Natural killer cell (primary cell): ENCODE measurements around the gene ADAP1. TPM values are rescaled to one million over a fixed set of nuclear protein-coding genes. Genes with fewer than 3 reads are reported as not detected.

Experiments
- ATAC-seq, 3 donors: fragments of 150-1000 bp in 2 of 3; fragments of 200-7000 bp in 1 of 3; cut with Tn5 transposase; 1 replicate in 1 of 3; 2 replicates in 2 of 3; pipeline ENCODE4 v1.10.0; 2021; ENCODE audit warnings: mild to moderate bottlenecking in 2 of 3, moderate library complexity in 2 of 3
- DNase-seq, 2 donors: peaks; one replicate each; pipeline versions ENCODE4 v3.0.0 to v3.0.0-alpha.2; 2013 to 2021; ENCODE audit warnings: mixed read lengths in 1 of 2
- H3K27ac ChIP-seq: one replicate; pipeline ENCODE4 v1.5.1; 2013; ENCODE audit warnings: mild to moderate bottlenecking, low read length
- H3K27me3 ChIP-seq: one replicate; pipeline ENCODE4 v1.6.1; 2013; ENCODE audit warnings: low read length; ENCODE audit not compliant: control insufficient read depth, insufficient read depth
- H3K36me3 ChIP-seq: one replicate; pipeline ENCODE4 v1.6.1; 2013; ENCODE audit warnings: low read length; ENCODE audit not compliant: control insufficient read depth, insufficient read depth
- H3K4me1 ChIP-seq: one replicate; pipeline ENCODE4 v1.6.1; 2013; ENCODE audit warnings: low read length; ENCODE audit not compliant: control insufficient read depth, insufficient read depth
- H3K4me3 ChIP-seq: one replicate; pipeline ENCODE4 v1.5.1; 2013; ENCODE audit warnings: low read length
- H3K9me3 ChIP-seq: one replicate; pipeline ENCODE4 v1.6.1; 2013; ENCODE audit warnings: low read length; ENCODE audit not compliant: control insufficient read depth, insufficient read depth
- H3K27ac Mint-ChIP-seq, 2 donors: one replicate each; pipeline ENCODE4 v1.8.0; 2022; ENCODE audit warnings: mild to moderate bottlenecking in 2 of 2, mixed read lengths in 2 of 2, moderate library complexity in 1 of 2
- H3K27me3 Mint-ChIP-seq, 2 donors: one replicate each; pipeline ENCODE4 v1.8.0; 2022; ENCODE audit warnings: low read depth in 2 of 2, mixed read lengths in 2 of 2
- H3K36me3 Mint-ChIP-seq: one replicate; pipeline ENCODE4 v1.8.0; 2022; ENCODE audit warnings: mixed read lengths
- H3K4me1 Mint-ChIP-seq, 2 donors: one replicate each; pipeline ENCODE4 v1.8.0; 2022; ENCODE audit warnings: mixed read lengths in 2 of 2
- H3K4me3 Mint-ChIP-seq: one replicate; pipeline ENCODE4 v1.8.0; 2022; ENCODE audit warnings: mild to moderate bottlenecking, moderate library complexity, mixed read lengths
- H3K9me3 Mint-ChIP-seq, 2 donors: one replicate each; pipeline ENCODE4 v1.8.0; 2022; ENCODE audit warnings: mixed read lengths in 2 of 2
- CTCF ChIP-seq: fragments of 200-600 bp; IDR thresholded peaks from one replicate; pipeline ENCODE4 v1.8.0; 2022; ENCODE audit warnings: antibody characterized with exemption
- WGBS: methylation state at CpG from one replicate; pipeline ENCODE4 v1.1.7; 2013; ENCODE audit warnings: missing lambda C conversion rate; ENCODE audit not compliant: insufficient coverage; 5-methylcytosine and 5-hydroxymethylcytosine counted together
- intact Hi-C: fragments of 100-400 bp; cut with micrococcal nuclease; formaldehyde crosslinking; loops from one replicate; pipeline ENCODE4 v1.14.2; 2022
- total RNA-seq, 4 donors: library from RNA; stranded (reverse); fragments of 120-200 nt in 1 of 4; gene quantifications; one replicate each; pipeline versions ENCODE4 v1.2.3 to v1.2.4, GENCODE V29; 2013 to 2022

The ADAP1 gene
- total RNA-seq, 3 donors from 2014 or later (not counting 1 experiment from before 2014, with no cell fraction given): 87.2 to 117 (median 89.2) TPM

DNA sequence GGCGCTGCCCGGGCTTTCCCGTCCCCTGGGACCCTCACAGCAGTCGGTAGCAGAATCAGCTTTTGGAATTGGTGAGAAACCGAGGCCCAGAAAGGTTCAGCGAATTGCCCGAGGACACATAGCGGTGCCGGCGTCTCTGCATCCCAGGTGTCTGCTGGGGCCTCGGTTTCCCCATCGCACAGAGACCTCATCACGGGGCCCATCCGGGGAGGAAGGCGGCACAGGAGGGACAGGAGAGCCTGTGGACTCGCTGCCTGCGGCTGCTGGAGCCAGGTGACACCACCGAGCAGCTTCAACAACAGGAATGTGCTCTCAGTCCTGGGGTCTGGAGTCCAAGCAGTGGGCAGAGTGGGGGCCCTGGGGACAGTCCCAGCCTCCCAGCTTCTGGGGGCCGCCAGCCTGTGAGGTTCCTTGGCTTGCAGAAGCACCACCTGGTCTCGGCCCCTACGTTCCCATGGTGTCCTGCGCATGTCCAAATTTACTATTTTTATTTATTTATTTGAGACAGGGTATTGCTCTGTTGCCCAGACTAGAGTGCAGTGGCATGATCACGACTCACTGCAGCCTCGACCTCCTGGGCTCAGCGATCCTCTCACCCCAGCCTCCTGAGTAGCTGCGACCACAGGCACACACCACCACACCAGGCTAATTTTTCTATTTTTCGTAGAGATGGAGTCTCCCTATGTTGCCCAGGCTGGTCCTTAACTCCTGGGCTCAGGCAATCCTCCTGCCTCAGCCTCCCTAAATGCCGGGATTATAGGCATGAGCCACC is 21.4 kb upstream of the ADAP1 start:
- 52% methylated on average over 25 of the region's 28 CpGs for WGBS
- DNase-seq (no peak), ATAC-seq (no peak)
- H3K4me1 ChIP-seq: peaks cover 27% of the 10 kb centered on the region
- intact Hi-C loops: no loop called here
- Mint-ChIP-seq H3K36me3 (no peaks in the 10 kb centered on the region), H3K27me3 (no peaks in the 10 kb centered on the region), H3K4me1 (peaks cover 15 to 20% of the 10 kb centered on the region in 2 donors), H3K9me3 (no peaks in the 10 kb centered on the region), H3K4me3 (peak overlapping the region; percentile 68), H3K27ac (peak overlapping the region; percentile 89 to 93)
- H3K27me3 ChIP-seq: no peaks in the 10 kb centered on the region
- H3K4me3 ChIP-seq: no peak overlapping the region
- TF ChIP-seq CTCF: no peak
- H3K36me3 ChIP-seq: peaks cover 19% of the 10 kb centered on the region
- no peaks in the 10 kb centered on the region for H3K9me3 ChIP-seq
- H3K27ac ChIP-seq: no peak overlapping the region

DNA sequence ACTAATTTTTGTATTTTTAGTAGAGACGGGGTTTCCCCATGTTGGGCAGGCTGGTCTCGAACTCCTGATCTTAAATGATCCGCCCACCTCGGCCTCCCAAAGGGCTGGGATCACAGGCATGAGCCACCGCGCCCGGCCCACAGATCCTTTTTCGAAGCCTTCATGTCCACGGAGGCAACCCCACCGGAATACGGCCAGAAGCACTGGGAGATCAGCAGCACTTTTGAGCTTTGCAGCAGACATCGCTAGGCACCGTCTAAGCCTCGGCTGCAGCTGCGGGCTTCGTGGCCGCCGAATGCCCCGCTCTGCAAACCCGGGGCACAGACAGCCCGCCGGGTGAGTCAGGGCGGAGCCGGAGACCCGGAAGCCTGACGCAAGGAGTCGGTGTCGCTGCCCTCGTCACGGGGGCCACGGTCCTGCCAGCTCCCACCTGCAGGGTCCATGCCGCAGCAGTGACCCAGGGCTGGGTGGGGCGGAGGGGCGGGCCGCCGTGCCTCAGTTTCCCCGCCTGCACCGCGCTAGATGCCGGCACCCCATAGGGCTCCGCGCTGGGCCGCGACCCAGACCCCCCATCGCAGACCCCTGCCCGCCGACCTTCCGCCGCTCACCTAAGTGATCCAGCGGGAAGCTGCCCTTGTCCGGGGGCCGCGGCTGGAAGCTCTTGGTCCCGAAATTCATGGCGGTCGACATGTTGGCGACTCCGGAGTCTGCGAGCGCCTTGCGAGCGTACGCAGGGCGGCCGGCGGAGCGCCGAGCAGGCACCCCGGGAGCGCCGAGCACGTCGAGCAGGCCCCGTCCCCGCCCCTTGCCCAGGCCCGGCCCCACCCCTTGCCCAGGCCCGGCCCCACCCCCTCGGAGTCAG is 20.6 kb upstream of the ADAP1 start, which contains the start of gene COX19:
Gene COX19 (minus strand): TSS at position 730 of the 862 bp plus-strand sequence. CDS start 40 bp downstream, at position 690.
- H3K27ac Mint-ChIP-seq: peak within 1 kb of the TSS; percentile 89 to 93
- intact Hi-C loops: no loop called here
- peak within 1 kb of the TSS; percentile 95 for H3K27ac ChIP-seq
- WGBS: under 1% methylated on average over 78 of the region's 78 CpGs
- ATAC-seq: peak; percentile 87 to 98 (median 89)
- H3K36me3 Mint-ChIP-seq: no peaks in the 10 kb centered on the region
- H3K4me3 ChIP-seq: peak within 1 kb of the TSS; percentile 80
- H3K4me3 Mint-ChIP-seq: peak within 1 kb of the TSS; percentile 90
- no peaks in the 10 kb centered on the region for H3K27me3 Mint-ChIP-seq
- no peaks in the 10 kb centered on the region for H3K9me3 ChIP-seq
- TF ChIP-seq CTCF: no peak
- H3K4me1 ChIP-seq: peaks cover 27% of the 10 kb centered on the region
- peaks cover 21% of the 10 kb centered on the region for H3K36me3 ChIP-seq
- no peaks in the 10 kb centered on the region for H3K27me3 ChIP-seq
- no peaks in the 10 kb centered on the region for H3K9me3 Mint-ChIP-seq
- H3K4me1 Mint-ChIP-seq: peaks cover 17 to 21% of the 10 kb centered on the region in 2 donors
- DNase-seq: peak; percentile 86 to 95

GRCh38 chr7:974172-974571 is 19.7 kb upstream of the ADAP1 start:
- peak overlapping the region; percentile 90 for H3K4me3 Mint-ChIP-seq
- no peaks in the 10 kb centered on the region for H3K9me3 ChIP-seq
- peaks cover 27% of the 10 kb centered on the region for H3K4me1 ChIP-seq
- H3K27ac Mint-ChIP-seq: peak overlapping the region; percentile 89 to 93
- peak overlapping the region; percentile 14 for H3K27ac ChIP-seq
- intact Hi-C loops: no loop called here
- H3K27me3 ChIP-seq: no peaks in the 10 kb centered on the region
- DNase-seq: peak in 1 of 2 donors; percentile 37
- H3K27me3 Mint-ChIP-seq: no peaks in the 10 kb centered on the region
- peaks cover 17 to 21% of the 10 kb centered on the region in 2 donors for H3K4me1 Mint-ChIP-seq
- 33% methylated on average over 5 of the region's 7 CpGs for WGBS
- ATAC-seq: no peak
- no peaks in the 10 kb centered on the region for H3K9me3 Mint-ChIP-seq
- H3K36me3 ChIP-seq: peaks cover 25% of the 10 kb centered on the region
- H3K36me3 Mint-ChIP-seq: no peaks in the 10 kb centered on the region
- no peak for TF ChIP-seq CTCF
- no peak overlapping the region for H3K4me3 ChIP-seq
